Muscle layer of colon (tissue), 2 donors: ENCODE results near the gene TRAF3IP1.
A peak's percentile ranks its signal among the peaks of the same experiment; 100 is the strongest.
"Not testable (repeated sequence)": the region's sequence is repeated elsewhere in the genome, so short reads cannot be mapped to it uniquely, and the experiment has no call there.

ENCODE experiments used
- H3K27ac ChIP-seq: one replicate; pipeline ENCODE4 v1.7.0; 2013; ENCODE audit warnings: low read depth, mild to moderate bottlenecking, low read length, moderate library complexity
- H3K27me3 ChIP-seq, 2 donors: one replicate each; pipeline ENCODE4 v1.7.0; 2013; ENCODE audit warnings: low read length in 2 of 2, mild to moderate bottlenecking in 2 of 2; ENCODE audit not compliant: insufficient read depth in 2 of 2, control insufficient read depth in 1 of 2
- H3K36me3 ChIP-seq: one replicate; pipeline ENCODE4 v1.7.0; 2013; ENCODE audit warnings: mild to moderate bottlenecking, low read length; ENCODE audit not compliant: insufficient read depth
- H3K4me1 ChIP-seq: one replicate; pipeline ENCODE4 v1.7.0; 2013; ENCODE audit warnings: mild to moderate bottlenecking, low read length; ENCODE audit not compliant: insufficient read depth
- H3K4me3 ChIP-seq, 2 donors: one replicate each; pipeline ENCODE4 v1.7.0; 2013; ENCODE audit warnings: low read length in 2 of 2, low read depth in 1 of 2, mild to moderate bottlenecking in 1 of 2, moderate library complexity in 1 of 2
- H3K9ac ChIP-seq: one replicate; pipeline ENCODE4 v1.7.0; 2013; ENCODE audit warnings: low read length
- H3K9me3 ChIP-seq: one replicate; pipeline ENCODE4 v1.7.0; 2013; ENCODE audit warnings: mild to moderate bottlenecking, low read length
- donor health status: abdominal sarcoma.
- donor health status: Adenocarcinoma of cecum.

TRAF3IP1 gene, protein sequence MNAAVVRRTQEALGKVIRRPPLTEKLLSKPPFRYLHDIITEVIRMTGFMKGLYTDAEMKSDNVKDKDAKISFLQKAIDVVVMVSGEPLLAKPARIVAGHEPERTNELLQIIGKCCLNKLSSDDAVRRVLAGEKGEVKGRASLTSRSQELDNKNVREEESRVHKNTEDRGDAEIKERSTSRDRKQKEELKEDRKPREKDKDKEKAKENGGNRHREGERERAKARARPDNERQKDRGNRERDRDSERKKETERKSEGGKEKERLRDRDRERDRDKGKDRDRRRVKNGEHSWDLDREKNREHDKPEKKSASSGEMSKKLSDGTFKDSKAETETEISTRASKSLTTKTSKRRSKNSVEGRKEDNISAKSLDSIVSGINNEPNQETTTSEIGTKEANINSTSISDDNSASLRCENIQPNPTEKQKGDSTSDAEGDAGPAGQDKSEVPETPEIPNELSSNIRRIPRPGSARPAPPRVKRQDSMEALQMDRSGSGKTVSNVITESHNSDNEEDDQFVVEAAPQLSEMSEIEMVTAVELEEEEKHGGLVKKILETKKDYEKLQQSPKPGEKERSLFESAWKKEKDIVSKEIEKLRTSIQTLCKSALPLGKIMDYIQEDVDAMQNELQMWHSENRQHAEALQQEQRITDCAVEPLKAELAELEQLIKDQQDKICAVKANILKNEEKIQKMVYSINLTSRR

DNA sequence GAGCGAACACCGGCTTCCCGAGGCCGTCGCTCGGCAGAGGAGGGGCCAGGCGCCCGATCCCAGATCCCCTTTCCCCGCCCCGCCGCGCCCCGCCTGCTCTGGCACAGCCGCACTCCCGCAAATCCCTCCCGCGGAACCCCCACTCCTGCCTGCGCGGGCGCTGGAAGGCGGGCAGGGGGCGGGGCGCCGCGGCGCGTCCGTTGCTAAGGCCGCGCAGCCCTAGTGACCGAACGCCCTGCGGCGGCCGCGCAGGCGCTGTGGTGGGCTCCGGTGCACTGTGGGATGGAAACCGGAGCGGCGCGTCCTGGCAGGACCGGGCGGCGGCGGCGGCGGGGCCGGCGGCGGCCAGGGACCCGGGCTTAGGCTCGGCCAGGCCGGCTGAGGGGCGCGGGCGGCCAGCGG, at the start of gene TRAF3IP1:
TSS of gene TRAF3IP1 (plus strand) at position 273 of the 402 bp plus-strand sequence. CDS start 145 bp downstream, outside the sequence.
- Histone ChIP-seq H3K27me3 (no peaks in the 10 kb centered on the region), H3K4me1 (peaks cover 13% of the 10 kb centered on the region), H3K9me3 (no peaks in the 10 kb centered on the region), H3K27ac (peak within 1 kb of the TSS; percentile 58), H3K9ac (peak within 1 kb of the TSS; percentile 87), H3K4me3 (peak within 1 kb of the TSS; percentile 76 to 78), H3K36me3 (no peaks in the 10 kb centered on the region)

DNA sequence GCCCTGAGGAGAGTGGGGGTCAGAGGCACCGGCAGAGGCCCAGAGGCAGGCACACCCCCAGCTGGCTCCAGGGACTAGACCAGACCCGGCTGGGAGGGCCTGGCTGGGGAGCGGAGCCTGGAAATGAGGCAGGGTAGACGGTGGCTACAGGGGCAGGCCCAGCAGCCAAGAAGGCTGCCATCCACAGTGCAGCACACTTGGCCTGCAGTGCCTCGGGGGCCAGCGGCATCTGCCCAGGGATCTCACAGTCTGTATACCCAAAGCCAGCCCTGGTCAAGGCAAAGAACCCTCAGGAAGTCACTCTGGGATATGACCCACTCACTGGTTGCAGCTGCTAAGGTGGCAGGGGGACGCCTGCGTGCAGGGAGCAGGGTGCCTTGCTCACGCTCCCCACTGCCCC, 49.7 kb upstream of the TRAF3IP1 start:
- Histone ChIP-seq H3K27me3 (no peaks in the 10 kb centered on the region), H3K36me3 (peaks cover 87% of the 10 kb centered on the region)

DNA sequence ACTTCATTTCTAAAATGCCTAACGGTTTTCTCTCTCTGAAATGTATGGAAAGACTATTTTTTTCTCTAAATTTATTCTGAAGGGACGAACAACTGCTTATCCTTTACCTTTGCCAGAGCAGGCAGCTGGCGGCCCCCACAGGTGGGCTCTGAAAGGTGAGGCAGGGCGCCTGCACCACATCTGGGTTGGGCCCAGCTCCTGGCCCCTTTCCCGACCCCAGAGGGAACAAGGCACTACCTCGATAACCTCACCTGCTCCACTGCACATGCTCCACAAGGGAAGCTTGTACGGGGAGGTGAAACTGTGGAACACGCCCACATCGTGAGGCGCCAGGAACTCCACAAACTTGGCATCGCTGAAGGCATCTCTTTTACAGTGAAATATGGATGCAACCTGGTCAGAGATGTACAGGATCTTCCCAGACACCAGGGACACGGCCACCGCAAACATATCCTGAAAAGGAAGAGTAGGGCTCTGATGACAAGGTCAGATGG, 49.2 kb upstream of the TRAF3IP1 start:
- no peak overlapping the region for H3K9ac ChIP-seq
- no peak overlapping the region for H3K4me3 ChIP-seq
- no peaks in the 10 kb centered on the region for H3K4me1 ChIP-seq
- peaks cover 89% of the 10 kb centered on the region for H3K36me3 ChIP-seq
- no peaks in the 10 kb centered on the region for H3K9me3 ChIP-seq
- H3K27me3 ChIP-seq, result no peaks in the 10 kb centered on the region
- H3K27ac ChIP-seq, result no peak overlapping the region

More for the DNA sequence above, 49.7 kb upstream of the TRAF3IP1 start:
- Histone ChIP-seq H3K27ac (no peak overlapping the region), H3K9ac (no peak overlapping the region), H3K4me1 (no peaks in the 10 kb centered on the region), H3K9me3 (no peaks in the 10 kb centered on the region), H3K4me3 (no peak overlapping the region)

DNA sequence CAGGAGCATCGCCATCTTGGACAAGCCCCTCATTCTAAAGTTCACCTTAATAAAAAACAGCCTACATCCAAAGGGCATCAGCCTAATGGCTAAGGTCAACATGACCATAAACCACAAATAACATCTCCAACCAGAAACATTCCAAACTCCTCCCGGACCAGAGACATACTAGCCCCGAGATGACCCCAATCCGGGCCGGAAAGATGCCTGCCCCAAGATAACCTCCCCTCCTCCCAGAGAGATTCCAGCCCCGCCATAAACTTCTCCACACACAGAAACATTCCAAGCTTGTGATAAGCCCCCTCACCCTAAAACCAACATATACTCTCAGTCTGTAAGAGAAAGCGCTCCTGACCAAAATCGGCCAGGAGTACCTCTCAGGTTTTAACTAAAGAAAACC, 48.6 kb upstream of the TRAF3IP1 start:
- not testable (repeated sequence) for H3K9me3 ChIP-seq, H3K4me3 ChIP-seq, H3K9ac ChIP-seq, H3K4me1 ChIP-seq, H3K27me3 ChIP-seq, H3K27ac ChIP-seq
- peaks cover 90% of the 10 kb centered on the region for H3K36me3 ChIP-seq

DNA sequence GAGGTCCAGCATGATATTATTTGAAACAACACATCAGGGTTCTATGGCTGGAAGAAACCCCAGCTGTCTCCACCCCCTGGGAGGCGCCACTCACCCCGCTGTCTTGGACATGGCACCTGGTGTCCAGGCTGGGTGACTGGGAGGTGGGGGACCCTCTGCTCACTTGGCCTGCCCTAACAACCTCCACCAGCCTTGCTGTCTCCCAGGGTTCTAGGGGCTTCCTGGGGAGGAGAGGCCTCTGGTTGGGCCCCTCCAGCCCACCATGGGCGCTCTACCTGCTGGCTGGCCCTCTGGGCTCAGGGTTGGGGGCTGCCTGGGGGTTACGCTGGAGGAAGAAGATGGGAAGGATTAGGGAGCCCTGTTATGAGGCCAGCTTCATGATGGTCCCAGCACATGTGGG, 48.2 kb upstream of the TRAF3IP1 start:
- Histone ChIP-seq H3K27ac (no peak overlapping the region), H3K9me3 (no peaks in the 10 kb centered on the region), H3K36me3 (peaks cover 92% of the 10 kb centered on the region), H3K9ac (no peak overlapping the region), H3K27me3 (no peaks in the 10 kb centered on the region), H3K4me3 (no peak overlapping the region), H3K4me1 (no peaks in the 10 kb centered on the region)

DNA sequence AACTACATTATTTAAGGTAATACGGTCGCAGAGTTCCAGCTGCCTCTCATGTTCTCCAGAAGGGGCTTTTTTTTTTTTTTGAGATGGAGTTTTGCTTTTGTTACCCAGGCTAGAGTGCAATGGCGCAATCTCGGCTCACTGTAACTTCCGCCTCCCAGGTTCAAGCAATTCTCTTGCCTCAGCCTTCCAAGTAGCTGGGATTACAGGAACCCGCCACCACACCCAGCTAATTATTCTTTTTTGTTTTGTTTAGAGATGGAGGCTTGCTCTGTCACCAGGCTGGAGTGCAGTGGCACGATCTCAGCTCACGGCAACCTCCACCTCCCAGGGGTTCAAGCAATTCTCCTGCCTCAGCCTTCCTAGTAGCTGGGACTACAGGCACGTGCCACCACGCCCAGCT, 46.9 kb upstream of the TRAF3IP1 start:
- not testable (repeated sequence) for H3K4me3 ChIP-seq, H3K27ac ChIP-seq, H3K9ac ChIP-seq, H3K9me3 ChIP-seq, H3K27me3 ChIP-seq, H3K4me1 ChIP-seq
- H3K36me3 ChIP-seq, result peaks cover 80% of the 10 kb centered on the region

DNA sequence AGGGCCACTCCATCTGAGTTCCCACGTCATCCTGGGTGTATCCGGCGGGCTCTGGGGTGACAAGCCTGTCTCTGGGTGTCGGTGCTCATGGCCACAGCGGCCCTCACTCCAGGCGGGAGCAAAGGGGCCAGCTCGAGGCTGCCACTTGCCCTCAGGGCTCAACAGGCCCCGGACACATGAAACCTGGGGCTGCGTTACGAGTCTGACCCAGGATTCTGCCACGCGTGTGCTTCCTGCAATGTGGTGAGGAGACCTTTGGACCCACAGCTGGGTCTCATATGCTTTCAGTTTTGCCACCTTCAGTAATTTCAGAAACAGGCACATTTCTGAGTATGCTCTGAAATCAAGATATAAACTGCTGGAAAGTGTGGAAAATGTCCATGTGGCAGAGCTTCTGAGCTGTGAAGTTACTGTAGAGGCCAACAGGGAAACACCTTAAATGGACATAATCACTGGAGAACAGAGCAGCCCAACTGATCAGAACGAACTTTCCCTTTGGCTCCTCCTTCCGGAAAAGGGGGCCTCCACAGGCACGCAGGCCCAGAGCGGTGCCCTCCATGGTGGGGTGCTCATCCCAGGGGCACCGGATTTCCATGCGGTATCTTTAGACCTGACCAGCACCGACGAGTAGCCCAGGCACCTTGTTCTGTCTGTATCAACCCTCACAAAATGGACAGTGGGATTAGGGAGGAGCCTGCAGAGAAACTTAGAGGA, 46.0 kb upstream of the TRAF3IP1 start:
- Histone ChIP-seq H3K27ac (no peak overlapping the region), H3K4me1 (peaks cover 8% of the 10 kb centered on the region), H3K36me3 (peaks cover 75% of the 10 kb centered on the region), H3K9ac (no peak overlapping the region), H3K9me3 (no peaks in the 10 kb centered on the region), H3K27me3 (no peaks in the 10 kb centered on the region), H3K4me3 (no peak overlapping the region)

DNA sequence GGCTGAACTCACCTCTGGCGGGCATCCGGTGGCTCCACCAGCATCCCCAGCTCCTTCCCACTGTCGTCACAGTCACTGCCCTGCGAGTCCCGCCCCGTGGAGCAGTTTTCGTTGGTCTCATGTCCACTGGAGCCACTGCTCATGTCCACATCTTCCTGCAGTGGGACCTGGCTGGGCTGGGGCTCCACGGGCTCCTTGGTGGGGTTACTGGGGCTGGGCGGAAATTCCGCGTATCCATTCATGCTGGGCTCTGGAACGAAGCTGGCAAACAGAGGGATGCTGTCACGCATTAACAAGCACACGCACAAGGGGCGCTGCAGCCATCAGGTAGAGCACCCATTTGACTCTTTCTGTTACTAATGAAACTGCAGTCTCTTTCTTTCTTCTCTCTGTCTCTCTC, 42.6 kb upstream of the TRAF3IP1 start:
- no peak overlapping the region for H3K9ac ChIP-seq
- H3K4me3 ChIP-seq, result no peak overlapping the region
- peaks cover 14% of the 10 kb centered on the region for H3K4me1 ChIP-seq
- H3K9me3 ChIP-seq, result no peaks in the 10 kb centered on the region
- H3K27me3 ChIP-seq, result no peaks in the 10 kb centered on the region
- H3K36me3 ChIP-seq, result peaks cover 46% of the 10 kb centered on the region
- no peak overlapping the region for H3K27ac ChIP-seq

DNA sequence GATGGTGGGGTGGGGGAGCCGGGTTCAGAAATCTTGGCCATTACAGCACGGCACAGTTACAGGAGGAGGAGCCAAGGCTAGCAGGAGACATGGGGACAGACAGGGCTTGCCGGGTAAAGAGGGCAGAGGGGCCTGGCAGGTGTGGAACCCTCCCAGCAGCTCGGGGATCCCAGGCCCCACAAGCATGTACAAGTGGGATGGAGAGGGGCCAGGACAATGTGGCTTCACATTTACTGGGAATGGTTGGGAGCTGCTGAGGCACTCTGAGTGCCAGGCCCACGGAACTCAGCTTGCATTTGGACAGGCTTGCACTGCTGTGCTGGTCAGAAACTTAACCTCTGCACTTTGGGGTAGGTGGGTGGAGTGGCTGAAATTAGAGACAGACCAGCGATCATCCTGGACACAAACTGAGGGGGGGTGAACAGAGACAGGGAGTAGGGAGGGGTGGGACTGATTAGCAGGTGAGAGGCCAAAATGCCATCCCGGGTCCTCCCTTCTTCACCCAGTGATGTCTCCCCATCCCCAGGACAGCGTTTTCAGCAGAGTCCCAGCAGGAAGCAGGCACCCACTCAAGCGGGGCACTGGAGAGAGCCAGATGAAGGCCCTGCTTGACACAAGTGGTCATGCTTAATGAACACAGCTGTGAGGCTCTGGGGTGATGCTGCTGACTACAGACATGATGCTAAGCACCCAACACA, 41.5 kb upstream of the TRAF3IP1 start:
- Histone ChIP-seq H3K9me3 (no peaks in the 10 kb centered on the region), H3K27me3 (no peaks in the 10 kb centered on the region), H3K4me1 (peaks cover 25% of the 10 kb centered on the region), H3K9ac (no peak overlapping the region), H3K4me3 (no peak overlapping the region), H3K27ac (no peak overlapping the region), H3K36me3 (peaks cover 36% of the 10 kb centered on the region)

DNA sequence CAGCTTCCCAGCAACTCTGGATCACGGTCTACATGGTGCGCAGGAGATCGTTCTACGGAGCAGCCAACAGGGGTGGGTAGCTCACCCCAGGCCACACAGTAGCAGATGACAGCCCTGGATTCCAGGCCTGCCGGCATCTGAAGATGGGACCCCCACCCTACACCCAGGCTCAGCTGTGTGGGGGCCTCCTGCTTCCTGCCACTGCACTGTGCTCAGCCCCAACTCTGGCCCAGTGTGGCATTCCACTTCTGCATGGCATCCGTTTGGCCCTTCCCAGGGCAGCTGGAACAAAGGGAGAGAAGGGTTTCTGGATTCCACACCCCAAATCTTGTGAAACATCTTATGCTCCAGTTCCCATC, 41.0 kb upstream of the TRAF3IP1 start:
- Histone ChIP-seq H3K36me3 (peaks cover 30% of the 10 kb centered on the region), H3K27me3 (no peaks in the 10 kb centered on the region), H3K27ac (no peak overlapping the region), H3K4me3 (no peak overlapping the region), H3K4me1 (peaks cover 27% of the 10 kb centered on the region), H3K9ac (no peak overlapping the region), H3K9me3 (no peaks in the 10 kb centered on the region)
